Measurements from ENCODE around the gene OGG1. TPM values are rescaled to one million over a fixed set of nuclear protein-coding genes. Genes with fewer than 3 reads are reported as not detected.

OGG1 gene
- total RNA-seq, 1 donor from 2014 or later: 15.3 TPM

DNA sequence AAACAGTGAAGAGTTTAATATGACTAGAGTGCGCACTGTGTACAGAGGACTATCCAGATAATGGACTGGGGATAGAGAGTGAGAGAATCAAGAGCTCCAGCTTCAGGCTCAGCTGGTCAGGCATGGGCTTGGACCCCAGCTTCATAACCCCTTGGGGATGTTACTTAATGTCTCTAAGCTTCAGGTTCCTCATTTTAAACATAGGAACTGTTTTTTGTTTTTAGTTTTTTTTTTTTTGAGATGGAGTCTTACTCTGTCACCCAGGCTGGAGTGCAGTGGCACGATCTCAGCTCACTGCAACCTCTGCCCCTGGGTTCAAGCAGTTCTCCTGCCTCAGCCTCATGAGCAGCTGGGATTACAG lies 28.1 kb upstream of the OGG1 start:
- H3K4me1 Mint-ChIP-seq (ENCODE audit: low read depth, unreplicated experiment): peaks cover 3% of the 10 kb centered on the region
- Histone ChIP-seq H3K9ac (ENCODE audit: low read length) (no peak overlapping the region), H3K79me2 (ENCODE audit: insufficient read depth, low read length) (no peaks in the 10 kb centered on the region), H3K27ac (ENCODE audit: low read depth, low read length) (no peak overlapping the region), H3K36me3 (ENCODE audit: insufficient read depth, low read length) (no peaks in the 10 kb centered on the region), H3K4me2 (ENCODE audit: low read length) (no peak overlapping the region), H4K20me1 (ENCODE audit: insufficient read depth, low read length) (no peaks in the 10 kb centered on the region), H3K4me3 (ENCODE audit: insufficient read depth, low read depth, low read length) (no peak overlapping the region), H3K4me1 (ENCODE audit: insufficient read depth, low read length) (no peaks in the 10 kb centered on the region), H3K9me3 (ENCODE audit: insufficient read depth, low read depth, low read length) (no peaks in the 10 kb centered on the region), H2AFZ (ENCODE audit: low read depth, low read length) (no peak overlapping the region), H3K27me3 (ENCODE audit: insufficient read depth, low read length) (no peaks in the 10 kb centered on the region)
- H3K27me3 Mint-ChIP-seq (ENCODE audit: low read depth, unreplicated experiment): peaks cover 11% of the 10 kb centered on the region
- DNase-seq (ENCODE audit: low read depth): no peak
- no peak overlapping the region for H3K4me3 Mint-ChIP-seq (ENCODE audit: unreplicated experiment)
- no peaks in the 10 kb centered on the region for H3K36me3 Mint-ChIP-seq (ENCODE audit: low read depth, unreplicated experiment)
- no peak for FAIRE-seq
- TF ChIP-seq EZH2 (IDR thresholded peaks at IDR 0.05; ENCODE audit: insufficient read depth, low read length): no peak
- TF ChIP-seq, protein P1, sequence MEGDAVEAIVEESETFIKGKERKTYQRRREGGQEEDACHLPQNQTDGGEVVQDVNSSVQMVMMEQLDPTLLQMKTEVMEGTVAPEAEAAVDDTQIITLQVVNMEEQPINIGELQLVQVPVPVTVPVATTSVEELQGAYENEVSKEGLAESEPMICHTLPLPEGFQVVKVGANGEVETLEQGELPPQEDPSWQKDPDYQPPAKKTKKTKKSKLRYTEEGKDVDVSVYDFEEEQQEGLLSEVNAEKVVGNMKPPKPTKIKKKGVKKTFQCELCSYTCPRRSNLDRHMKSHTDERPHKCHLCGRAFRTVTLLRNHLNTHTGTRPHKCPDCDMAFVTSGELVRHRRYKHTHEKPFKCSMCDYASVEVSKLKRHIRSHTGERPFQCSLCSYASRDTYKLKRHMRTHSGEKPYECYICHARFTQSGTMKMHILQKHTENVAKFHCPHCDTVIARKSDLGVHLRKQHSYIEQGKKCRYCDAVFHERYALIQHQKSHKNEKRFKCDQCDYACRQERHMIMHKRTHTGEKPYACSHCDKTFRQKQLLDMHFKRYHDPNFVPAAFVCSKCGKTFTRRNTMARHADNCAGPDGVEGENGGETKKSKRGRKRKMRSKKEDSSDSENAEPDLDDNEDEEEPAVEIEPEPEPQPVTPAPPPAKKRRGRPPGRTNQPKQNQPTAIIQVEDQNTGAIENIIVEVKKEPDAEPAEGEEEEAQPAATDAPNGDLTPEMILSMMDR (IDR thresholded peaks at IDR 0.05; ENCODE audit: insufficient read depth, low read depth, low read length): no peak
- H3K27ac Mint-ChIP-seq (ENCODE audit: unreplicated experiment): no peak overlapping the region
- H3K9me3 Mint-ChIP-seq (ENCODE audit: unreplicated experiment): peaks cover 2% of the 10 kb centered on the region

DNA sequence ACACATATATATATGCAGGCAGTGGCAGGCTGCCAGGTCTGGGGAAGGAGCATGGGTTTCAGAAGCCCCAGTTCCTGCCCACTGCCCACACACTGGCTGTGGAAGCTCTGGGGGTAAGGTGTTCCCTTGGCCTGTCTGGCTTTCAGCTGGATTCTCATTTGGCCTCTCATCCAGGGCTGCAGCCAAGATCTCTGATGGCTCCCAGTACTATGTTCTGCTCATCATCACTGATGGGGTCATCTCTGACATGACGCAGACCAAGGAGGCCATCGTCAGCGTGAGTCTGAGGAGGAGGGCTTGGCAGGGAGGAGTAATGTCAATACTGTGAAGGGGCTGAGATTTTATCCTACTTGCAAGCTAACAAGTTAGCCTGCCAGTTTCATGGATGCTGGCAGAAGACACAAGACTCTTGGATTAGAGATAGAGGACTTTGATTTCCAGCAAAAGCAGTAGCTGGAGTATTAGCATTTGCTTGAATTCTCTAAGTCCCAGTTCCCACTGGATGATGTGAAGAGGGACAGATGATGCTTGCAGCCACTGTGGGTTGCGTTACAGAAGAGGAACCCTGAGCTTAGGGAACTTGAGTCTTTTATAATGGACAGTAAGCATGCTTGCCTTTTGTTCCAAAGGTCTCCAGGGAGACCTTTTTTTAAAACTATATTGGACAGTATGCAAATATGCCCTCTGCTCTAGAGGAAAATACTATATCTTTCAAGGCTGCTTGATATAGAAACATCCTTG lies 23.8 kb upstream of the OGG1 start:
- Histone ChIP-seq H3K9ac (ENCODE audit: low read length) (no peak overlapping the region), H2AFZ (ENCODE audit: low read depth, low read length) (no peak overlapping the region), H3K4me2 (ENCODE audit: low read length) (no peak overlapping the region), H3K4me1 (ENCODE audit: insufficient read depth, low read length) (peaks cover 5% of the 10 kb centered on the region), H3K4me3 (ENCODE audit: insufficient read depth, low read depth, low read length) (no peak overlapping the region), H3K9me3 (ENCODE audit: insufficient read depth, low read depth, low read length) (no peaks in the 10 kb centered on the region), H3K79me2 (ENCODE audit: insufficient read depth, low read length) (no peaks in the 10 kb centered on the region), H4K20me1 (ENCODE audit: insufficient read depth, low read length) (no peaks in the 10 kb centered on the region), H3K27ac (ENCODE audit: low read depth, low read length) (no peak overlapping the region), H3K36me3 (ENCODE audit: insufficient read depth, low read length) (no peaks in the 10 kb centered on the region), H3K27me3 (ENCODE audit: insufficient read depth, low read length) (no peaks in the 10 kb centered on the region)
- Mint-ChIP-seq H3K9me3 (ENCODE audit: unreplicated experiment) (peaks cover 2% of the 10 kb centered on the region), H3K27me3 (ENCODE audit: low read depth, unreplicated experiment) (peaks cover 9% of the 10 kb centered on the region), H3K4me1 (ENCODE audit: low read depth, unreplicated experiment) (peaks cover 9% of the 10 kb centered on the region), H3K36me3 (ENCODE audit: low read depth, unreplicated experiment) (no peaks in the 10 kb centered on the region), H3K4me3 (ENCODE audit: unreplicated experiment) (no peak overlapping the region), H3K27ac (ENCODE audit: unreplicated experiment) (no peak overlapping the region)
- DNase-seq (ENCODE audit: low read depth): no peak
- TF ChIP-seq EZH2 (IDR thresholded peaks at IDR 0.05; ENCODE audit: insufficient read depth, low read length): no peak
- TF ChIP-seq, protein P1 (IDR thresholded peaks at IDR 0.05; ENCODE audit: insufficient read depth, low read depth, low read length): no peak
- no peak for FAIRE-seq

DNA sequence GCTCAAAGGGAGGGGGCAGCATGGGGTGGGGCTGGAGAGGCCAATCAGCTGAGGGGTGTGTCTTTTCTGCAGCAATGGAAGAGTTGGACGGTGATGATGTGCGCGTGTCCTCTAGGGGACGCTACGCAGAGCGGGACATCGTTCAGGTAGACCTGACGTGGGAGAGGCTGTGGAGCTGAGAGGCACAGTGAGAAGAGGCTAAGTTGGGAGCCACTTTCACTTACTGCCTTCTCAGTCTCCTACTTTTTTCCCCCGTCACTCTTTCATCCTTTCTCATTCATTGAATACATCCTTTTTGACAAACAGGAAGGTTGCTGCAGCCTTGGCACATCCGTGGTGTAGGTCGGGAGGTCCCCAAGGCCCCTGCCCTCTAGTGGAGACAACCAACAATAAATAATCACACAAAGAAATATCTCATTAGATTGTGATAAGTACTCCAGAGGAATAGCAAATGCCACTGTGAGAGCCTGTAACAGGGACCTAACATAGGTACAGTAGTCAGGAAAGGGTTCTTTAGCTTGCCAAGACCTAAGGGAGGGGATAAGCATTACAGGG lies 22.6 kb upstream of the OGG1 start:
- Mint-ChIP-seq H3K4me3 (ENCODE audit: unreplicated experiment) (no peak overlapping the region), H3K9me3 (ENCODE audit: unreplicated experiment) (peaks cover 2% of the 10 kb centered on the region), H3K27ac (ENCODE audit: unreplicated experiment) (no peak overlapping the region), H3K4me1 (ENCODE audit: low read depth, unreplicated experiment) (peaks cover 6% of the 10 kb centered on the region), H3K36me3 (ENCODE audit: low read depth, unreplicated experiment) (no peaks in the 10 kb centered on the region), H3K27me3 (ENCODE audit: low read depth, unreplicated experiment) (peaks cover 8% of the 10 kb centered on the region)
- Histone ChIP-seq H3K4me3 (ENCODE audit: insufficient read depth, low read depth, low read length) (no peak overlapping the region), H3K9me3 (ENCODE audit: insufficient read depth, low read depth, low read length) (no peaks in the 10 kb centered on the region), H3K27ac (ENCODE audit: low read depth, low read length) (no peak overlapping the region), H3K27me3 (ENCODE audit: insufficient read depth, low read length) (no peaks in the 10 kb centered on the region), H3K36me3 (ENCODE audit: insufficient read depth, low read length) (no peaks in the 10 kb centered on the region), H2AFZ (ENCODE audit: low read depth, low read length) (no peak overlapping the region), H3K9ac (ENCODE audit: low read length) (no peak overlapping the region), H3K4me2 (ENCODE audit: low read length) (no peak overlapping the region), H4K20me1 (ENCODE audit: insufficient read depth, low read length) (peaks cover under 1% of the 10 kb centered on the region), H3K4me1 (ENCODE audit: insufficient read depth, low read length) (peaks cover 5% of the 10 kb centered on the region), H3K79me2 (ENCODE audit: insufficient read depth, low read length) (peaks cover 7% of the 10 kb centered on the region)
- TF ChIP-seq, protein P1 (IDR thresholded peaks at IDR 0.05; ENCODE audit: insufficient read depth, low read depth, low read length): no peak
- TF ChIP-seq EZH2 (IDR thresholded peaks at IDR 0.05; ENCODE audit: insufficient read depth, low read length): no peak
- FAIRE-seq: no peak
- no peak for DNase-seq (ENCODE audit: low read depth)

Measured in astrocyte (in vitro differentiated cells and primary cell).